T-helper 1 cell (primary cell): Measurements from ENCODE around the gene SLX4IP.
"Not testable (repeated sequence)": the region's sequence is repeated elsewhere in the genome, so short reads cannot be mapped to it uniquely, and the experiment has no call there.

ENCODE experiments used
- DNase-seq, 5 donors: peaks; one replicate each; pipeline ENCODE4 v3.0.0-alpha.2; 2012 to 2020
- total RNA-seq, 4 donors: gene quantifications; one replicate each; lab custom pipeline; 2026; lab: John Stamatoyannopoulos, UW

Gene SLX4IP
- total RNA-seq = 5.2 to 12.3 (median 9.9) reads per million in 4 donors

DNA sequence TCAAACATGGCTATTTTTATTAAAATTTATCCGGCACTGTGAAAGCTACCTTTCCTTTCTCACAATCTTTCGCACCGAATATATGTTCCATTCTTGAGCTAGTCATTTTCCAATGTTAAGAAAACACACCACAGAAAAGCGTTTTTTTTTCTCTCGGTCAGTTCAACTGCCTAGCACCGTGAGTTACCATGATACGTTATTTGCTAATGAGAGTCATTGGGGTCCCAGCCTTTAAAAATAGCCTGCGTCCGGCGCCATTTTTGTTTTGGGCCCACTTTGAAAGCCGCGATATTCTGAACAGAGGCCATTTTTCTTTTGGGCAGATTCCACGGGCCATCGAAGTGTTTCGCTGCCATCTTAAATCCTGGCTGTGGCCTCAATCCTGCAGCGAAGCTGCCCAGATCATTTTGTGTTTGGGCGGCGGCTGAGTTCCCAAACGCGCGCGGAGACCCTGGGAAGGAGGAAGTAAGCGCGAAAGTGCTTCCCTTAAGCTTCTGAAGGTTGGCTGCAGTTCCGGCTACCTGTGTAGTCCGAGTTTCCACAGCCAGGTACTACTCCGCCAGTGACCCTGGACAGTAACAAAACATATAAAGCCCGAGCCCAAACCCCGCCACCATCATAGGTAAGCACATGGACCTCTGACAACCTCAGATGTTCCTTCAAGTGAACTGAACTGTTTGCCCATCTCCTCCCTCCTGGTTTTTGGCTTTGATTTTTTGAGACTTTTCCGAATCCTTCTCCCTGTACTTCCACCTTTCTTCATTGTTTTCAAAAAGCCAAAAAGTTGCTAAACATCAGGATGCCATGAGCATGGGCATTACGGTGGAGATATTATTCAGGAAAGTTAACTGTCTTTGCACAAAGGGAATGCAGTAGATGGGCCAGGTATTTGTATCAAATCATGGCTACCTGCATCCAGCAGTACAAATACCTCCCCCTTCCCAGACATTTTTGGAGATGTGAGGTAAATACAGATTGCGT, at the start of gene SLX4IP:
TSS of gene SLX4IP (plus strand) at position 474 of the 981 bp plus-strand sequence. CDS start 22,900 bp downstream, outside the sequence.
- DNase-seq = peak; percentile 55 to 91 (median 71)

DNA sequence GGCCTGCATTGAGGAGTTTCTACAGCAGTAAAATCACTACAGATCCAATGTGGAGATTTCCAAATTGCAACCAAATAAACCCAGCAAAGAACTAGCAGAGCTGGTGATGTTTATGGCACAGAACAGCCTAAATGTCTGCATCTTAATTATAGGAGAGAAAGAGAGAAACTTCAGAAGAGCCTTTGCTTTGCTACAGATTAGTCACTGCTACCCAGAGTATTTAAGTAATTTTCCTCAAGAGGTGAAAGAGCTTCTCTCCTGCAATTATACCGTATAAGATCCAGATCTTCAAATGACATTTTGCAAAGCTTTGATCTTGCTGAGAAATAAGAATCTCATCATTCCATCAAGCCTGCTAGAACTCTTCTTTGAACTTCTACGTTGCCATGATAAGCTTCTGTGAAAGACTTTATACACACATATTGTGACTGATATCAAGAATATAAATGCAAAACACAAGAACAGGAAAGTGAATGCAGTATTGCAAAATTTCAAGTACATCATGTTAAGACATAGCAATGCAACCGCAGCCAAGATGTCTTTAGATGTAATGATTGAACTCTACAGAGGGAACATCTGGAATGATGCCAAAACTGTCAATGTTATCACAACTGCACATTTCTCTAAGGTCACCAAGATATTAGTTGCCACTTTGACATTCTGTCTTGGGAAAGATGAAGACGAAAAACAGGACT, 49.1 kb upstream of the SLX4IP start:
- no peak for DNase-seq

DNA sequence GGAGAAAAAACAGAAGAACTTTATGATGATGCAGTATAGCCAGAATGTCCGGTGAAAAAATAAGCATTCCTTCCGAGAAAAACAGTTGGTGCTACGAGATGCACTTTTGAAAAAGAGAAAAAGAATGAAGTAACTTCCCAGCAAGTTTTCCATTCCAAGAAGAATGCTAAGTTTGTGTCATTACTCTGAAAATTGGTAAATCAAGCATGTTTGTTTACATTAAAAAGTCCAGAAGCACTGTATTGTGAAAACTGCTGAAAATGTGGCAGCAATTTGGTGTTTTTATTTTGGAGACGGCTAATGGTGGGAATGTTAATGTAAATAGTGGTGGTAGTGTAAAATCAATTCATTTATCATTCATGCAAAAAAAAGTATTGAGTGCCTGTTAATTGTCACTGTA, 47.4 kb upstream of the SLX4IP start:
- DNase-seq = no peak

DNA sequence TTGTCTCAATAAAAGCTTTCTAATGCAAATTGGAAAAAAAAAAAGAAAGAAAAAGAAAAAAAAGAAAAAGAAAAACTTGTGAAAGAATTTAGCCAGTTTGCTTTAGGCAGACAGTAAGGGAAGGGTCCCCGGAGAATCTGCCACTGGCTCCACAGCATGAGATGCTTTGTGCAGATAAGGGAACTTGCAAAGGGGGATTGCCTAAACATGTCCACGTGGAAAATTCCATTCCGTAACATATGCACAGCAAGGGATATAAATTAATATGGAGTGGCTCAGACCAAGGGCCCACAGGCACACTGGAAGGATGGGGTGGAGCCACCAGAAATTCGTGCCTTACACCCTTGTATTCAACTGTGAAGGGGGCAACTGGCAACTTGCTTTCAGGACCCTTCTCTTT, 46.5 kb upstream of the SLX4IP start:
- DNase-seq = no peak

DNA sequence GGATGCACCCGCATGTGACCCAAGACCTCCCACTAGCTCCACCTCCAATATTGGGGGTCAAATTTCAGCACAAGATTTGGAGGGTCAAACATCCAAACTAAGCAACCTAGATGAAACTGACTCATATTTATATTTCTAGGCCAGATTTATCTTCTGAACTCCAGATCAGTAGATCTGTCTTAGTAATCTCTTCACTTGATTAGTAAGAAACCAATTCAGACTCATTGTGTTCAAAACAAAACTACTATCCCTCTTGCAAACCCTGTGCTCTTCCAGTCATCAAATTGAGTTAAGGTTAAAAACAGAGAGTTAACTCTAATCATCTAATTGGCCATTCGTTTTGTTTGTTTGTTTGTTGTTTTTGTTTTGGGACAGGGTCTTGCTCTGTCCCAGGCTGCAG, 44.4 kb upstream of the SLX4IP start:
- no peak for DNase-seq

DNA sequence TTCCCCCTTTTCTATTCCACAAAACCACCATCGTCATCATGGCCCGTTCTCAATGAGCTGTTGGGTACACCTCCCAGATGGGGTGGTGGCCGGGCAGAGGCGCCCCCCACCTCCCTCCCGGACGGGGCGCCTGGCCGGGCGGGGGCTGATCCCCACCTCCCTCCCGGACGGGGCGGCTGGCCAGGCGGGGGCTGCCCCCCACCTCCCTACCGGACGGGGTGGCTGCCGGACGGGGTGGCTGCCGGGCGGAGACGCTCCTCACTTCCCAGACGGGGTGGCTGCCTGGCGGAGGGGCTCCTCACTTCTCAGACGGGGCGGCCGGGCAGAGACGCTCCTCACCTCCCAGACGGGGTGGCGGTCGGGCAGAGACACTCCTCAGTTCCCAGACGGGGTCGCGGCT, 40.4 kb upstream of the SLX4IP start:
- DNase-seq = not testable (repeated sequence)

DNA sequence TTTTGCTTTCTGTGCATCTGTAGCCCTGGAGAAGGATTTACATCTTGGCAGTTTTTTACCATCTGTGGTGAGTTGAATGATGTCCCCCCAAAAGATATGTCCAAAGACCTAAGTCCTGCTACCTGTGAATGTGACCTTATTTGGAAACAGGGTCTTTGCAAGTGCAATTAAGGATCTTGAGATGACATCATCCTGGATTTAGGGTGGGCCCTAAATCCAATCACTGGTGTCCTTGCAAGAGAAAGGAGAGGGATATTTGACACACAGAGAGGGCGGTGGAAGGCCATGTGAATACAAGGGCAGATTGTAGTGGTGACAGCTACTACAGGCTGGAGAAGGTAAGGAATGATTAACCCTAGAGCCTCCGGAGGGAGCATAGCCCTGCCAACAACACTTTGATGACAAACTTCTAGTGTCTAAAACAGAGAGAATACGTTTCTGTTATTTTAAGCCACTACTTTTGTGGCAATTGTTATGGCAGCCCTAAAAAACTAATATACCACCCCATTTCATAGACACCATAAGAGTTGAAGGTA, 36.2 kb upstream of the SLX4IP start:
- no peak for DNase-seq

DNA sequence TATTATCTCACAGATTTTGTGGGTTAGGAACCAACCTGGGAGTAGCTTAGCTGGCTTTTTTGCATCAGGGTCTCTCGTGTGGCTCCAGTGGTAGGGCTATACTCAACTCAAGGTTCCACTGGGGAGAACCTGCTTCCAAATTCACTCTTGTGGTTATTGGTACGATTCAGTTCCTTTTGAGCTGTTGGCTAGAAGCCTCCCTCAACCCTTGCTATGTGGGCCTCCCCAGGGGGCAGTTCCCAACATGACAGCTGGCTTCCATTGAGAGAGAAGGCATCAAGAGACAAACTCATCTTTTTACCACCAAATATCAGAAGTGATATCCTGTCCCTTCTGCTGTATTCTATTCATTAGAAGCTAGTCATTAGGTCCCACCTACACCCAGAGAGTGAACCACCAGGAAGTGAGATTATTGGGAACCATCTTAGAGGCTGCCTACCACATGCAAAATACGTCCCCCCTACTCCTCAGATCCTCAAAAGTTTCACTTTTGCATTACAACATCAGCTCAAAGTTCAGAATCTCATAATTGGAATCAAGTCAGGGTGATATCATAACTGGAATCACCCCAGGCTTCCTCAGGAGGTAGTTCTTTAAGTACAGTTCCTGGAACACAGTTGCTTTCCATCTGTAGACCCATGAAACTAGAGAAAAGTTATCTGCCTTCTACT, 32.0 kb upstream of the SLX4IP start:
- DNase-seq = peak in 1 of 5 donors; percentile 3

DNA sequence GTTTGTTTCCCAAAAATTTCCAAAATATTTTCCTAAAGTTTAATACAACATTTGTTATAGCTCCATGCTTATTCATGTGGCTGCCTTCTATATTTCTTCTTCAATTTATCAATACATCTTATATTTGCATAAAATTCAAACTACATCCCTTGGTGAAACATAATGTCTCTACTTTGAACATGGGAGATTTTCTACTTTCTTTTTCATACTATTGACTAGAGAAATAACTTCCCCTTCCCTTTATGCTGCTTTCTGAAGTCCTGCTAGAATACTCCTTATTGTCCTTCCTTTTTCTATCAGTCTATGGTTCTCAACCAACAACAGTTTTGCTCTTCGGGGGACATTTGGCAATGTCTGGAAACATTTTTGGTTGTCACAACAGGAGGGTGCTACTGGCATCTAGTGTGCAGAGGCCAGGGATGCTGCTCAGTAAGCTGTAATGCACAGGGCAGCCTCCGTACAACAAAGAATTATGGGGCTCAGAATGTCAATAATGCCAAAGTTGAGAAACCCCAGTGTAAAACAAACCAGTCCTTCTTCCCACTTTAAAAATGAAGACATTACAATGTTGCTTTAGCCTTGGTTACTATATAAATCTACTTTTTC, 31.0 kb upstream of the SLX4IP start:
- no peak for DNase-seq

DNA sequence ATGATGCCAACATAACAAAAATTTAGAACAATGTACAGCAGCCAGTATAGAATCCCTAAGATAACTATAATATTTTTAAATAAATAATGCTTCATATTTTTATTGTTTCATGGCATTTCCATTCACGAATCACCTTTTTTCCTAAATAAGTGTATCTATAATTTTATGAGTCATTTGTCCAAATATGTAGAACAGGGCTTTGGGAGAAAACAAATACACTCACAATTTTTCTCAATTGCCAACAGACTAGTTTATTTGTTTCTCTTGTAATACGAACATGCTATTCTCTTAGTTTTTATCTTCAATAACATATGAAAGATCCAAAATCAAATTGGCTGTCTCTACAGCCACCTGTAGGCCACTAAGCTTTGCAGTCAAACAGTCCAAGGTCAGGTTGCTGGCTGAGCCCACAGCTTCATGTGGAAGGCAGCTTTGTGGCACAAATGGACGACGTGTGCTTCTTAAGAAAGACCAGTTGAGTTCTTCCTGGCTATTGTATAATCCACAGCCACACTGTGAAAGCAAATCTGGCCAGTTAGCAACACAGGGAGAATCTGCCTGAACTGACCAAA, 30.1 kb upstream of the SLX4IP start:
- DNase-seq = no peak

DNA sequence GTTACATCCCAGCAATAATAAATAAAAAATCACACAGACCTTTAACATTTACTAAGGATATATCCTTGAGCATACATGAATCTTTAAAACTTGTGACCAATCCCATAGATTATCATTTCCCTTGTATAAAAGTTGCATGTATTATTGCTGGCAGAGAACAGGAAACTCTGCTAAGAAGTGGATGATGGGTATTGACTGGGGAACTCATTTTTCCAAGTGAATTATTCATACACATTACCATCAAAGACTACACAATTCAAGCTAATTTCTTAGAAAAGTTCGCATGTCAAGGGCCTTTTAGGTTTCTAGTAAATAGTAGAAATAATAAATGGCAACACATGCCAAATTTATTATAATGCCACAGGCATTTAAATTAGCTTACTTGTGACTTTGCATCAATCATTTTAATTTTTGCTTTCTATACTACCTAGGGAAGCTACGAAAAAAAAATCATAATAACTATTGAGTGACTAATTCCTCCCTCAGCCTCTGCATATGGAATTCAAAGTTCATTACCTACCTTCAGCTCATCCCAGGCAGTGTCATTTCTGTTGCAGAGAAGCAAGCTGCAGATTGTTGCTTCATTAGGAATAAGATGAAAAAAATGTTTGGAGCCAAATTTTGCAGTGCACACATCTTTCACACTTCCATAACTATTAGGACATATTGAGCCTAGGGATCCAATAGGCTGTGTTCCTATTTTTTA, 26.8 kb upstream of the SLX4IP start:
- DNase-seq = no peak

DNA sequence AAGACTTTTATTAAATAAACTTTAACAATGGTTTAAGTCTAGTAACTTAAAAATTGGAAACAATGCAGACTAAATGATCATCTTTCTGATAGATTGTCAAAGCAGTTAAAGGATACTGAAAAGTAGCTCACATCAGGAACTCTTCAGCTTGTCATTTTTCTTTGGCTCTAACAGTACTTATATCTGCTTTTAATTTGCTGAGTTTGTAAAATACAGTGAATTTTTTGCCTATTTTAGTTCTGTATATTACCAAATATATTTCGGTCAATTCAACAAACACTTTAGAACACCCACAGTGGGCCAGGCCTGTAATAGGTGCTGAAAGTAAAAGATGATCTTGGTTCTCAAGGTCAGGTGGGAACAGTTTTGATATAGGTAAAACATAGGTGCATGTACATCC, 23.4 kb upstream of the SLX4IP start:
- no peak for DNase-seq

DNA sequence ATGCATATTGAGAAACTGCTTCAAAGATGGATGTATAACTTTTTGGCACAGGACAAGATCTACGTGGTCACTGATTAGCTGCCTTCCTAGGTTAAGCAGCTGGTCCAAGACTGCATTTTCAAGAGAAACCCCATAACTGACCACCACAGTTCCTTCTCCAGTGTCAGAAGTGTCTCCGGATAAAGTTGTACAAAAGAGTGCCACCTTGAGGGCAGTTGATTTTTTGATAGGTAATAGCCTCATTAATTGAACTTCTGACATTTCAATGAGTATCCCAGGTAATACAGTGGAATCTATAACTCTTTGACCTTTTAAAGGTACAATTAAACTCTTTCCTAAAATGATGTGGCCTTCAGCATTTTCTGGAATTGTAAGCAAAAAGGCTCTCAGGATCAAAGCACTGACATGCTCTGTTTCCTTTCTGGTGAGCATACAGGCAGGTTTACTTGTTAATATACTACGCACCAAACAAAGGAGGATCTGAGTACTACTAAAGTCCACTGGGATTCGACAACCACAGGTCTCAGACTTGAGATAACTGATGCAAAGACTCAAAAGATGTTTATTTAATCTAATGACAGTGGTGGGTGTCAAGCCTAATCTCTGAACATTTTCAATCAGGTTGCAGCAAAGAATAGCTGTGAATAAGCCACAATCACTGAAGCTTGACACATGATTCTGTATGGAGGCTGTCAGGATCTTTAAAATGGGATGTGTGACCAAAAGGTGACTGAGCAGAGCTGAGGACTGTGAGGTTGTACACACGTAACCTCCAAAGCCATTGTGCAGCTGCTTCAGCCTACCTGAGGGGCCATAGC, 22.3 kb upstream of the SLX4IP start:
- DNase-seq = no peak

DNA sequence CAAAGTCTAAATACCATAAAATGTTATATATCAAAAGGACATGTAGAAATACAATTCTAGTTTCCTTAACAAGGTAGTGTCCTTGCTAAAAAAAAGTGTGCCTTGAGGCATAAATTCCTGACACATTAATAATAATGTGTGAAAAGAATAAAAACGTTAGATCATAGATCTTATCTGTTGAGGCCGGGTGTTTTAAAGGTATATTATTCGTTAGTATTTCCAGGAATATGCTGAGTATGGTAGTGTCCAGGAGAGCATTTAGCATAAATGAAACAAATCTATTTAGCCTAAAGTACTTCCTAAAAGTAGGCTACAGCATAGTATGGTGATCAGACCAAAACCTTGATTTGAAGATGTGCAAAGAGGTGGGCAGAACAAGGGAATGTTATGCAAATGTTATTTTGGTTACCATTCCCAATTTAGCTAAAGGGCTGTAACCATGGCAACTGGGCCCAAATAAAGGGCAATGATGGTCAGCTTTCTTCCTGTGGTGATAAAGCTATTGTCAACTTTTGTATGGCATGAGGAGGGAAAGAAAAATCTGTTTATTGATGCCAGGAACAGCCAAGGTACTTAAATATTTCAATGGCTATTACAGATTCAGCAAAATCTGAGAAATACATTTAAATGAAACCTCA, 20.0 kb upstream of the SLX4IP start:
- no peak for DNase-seq

DNA sequence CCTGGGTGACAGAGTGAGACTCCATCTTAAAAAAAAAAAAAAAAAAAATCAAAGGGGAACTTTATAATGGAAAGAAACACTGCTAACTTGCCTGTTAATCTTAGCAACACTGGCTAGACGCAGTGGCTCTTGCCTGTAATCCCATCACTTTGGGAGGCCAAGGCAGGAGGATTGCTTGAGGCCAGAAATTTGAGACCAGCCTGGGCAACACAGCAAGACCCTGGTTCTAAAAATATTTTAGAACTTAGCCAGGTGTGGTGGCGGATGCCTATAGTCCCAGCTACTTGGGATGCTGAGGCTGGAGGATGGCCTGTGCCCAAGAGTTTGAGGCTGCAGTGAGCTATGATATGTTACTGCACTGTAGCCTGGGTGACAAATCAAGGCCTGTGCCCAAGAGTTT, 17.9 kb upstream of the SLX4IP start:
- not testable (repeated sequence) for DNase-seq

DNA sequence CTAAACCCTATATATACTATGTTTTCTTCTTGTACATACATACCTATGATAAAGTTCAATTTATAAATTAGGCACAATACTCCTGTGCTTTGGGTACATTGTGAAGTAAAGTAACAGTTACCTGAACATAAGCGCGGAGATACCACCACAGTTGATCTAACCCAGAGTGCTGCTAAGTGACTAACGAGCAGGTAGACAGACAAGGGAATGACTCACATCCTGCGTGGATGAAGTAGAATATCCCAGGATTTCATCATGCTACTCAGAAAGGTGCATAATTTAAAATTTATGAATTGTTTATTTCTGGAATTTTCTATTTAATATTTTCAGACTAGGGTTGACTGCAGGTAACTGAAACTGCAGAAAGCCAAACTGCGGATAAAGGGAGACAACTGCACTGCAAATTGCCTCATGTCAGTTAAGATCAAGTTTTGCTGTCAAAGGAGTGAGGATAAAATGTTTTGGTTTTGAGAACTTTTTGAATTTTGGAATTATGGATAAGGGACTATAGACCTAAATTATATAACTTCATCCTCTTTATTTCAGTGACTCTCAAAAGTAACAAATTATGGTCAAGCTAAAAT, 15.5 kb upstream of the SLX4IP start:
- DNase-seq = no peak

DNA sequence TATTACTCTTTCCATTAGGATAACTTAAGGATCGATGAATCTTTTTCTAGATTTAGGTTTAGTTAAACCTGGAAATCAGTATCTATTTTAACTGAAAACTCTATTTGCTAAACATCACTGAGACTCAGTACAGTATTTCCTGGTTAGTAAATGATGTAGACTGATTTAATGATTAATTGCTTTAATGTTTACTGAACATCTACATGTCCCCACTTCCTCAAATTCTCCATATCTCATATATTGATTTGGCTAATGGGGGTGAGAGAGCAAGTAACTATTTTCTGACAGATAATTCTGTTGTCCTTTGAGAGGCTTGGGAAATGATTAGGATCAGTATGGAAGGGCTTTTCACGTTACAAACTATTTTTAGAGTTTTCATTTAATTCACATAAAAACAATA, 11.4 kb upstream of the SLX4IP start:
- DNase-seq = no peak

DNA sequence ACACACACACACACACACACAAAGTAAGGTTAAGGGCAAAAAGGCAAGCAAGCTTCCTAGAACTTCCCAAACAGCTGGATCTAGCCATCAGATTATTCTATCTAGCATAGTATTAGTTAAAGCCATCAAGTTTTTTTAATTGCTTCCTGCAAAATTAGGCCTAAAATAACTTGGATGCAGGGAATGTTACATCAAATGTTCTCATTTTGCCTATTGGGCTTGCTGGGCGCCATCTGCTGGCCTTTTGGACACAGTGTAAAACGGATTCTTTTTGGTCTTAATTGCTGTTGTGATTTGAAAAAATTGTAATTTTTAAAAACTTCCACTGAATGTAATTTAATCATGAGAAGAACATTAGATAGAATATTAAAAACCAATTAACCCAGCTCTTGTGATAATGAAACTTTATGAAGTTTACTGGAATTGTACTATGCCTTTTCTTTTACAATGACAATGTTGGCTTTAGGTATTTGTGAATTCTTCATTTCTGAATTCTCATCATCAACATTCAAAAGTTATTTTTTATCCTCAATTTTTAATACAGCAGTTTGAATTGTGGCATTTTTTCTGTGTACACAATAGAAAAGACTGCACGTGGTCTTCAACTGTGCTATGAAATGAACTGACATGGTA, 7.9 kb upstream of the SLX4IP start:
- peak in 3 of 5 donors; percentile 15 to 41 (median 22) for DNase-seq

DNA sequence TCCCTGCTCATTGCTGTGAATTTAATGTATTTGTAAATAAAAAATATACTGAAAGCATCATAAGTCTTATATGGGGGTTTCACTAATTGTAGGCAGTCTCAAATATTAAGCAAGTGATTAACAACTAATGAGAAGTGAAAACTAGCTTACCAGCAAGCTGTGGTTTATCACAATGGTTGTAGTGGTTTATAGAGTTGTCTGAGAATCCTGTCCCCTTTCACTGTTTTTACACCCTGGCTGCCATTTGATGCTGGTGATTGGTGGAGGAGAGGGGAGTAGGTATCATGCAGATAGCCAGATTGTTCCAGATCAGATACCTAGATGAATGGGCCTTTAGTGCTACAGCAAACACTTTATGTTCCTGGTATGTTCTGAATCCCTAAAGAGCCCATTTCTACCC, 7.1 kb upstream of the SLX4IP start:
- DNase-seq = no peak
